BJ (cell line): ENCODE results near the gene ZDHHC18. TPM values are rescaled to one million over a fixed set of nuclear protein-coding genes. Genes with fewer than 3 reads are reported as not detected.
"Not testable (repeated sequence)": the region's sequence is repeated elsewhere in the genome, so short reads cannot be mapped to it uniquely, and the experiment has no call there.

Source experiments
- CTCF ChIA-PET: fragments of 350-600 bp; formaldehyde crosslinking; extraction: SDS; loops from one replicate; lab custom pipeline; 2021; ENCODE audit warnings: antibody characterized with exemption, inconsistent platforms; lab: Yijun Ruan, JAX
- POLR2A ChIA-PET: fragments of 300-600 bp; sonication (Branson Sonifier 250); formaldehyde crosslinking; extraction: SDS; loops from one replicate; lab custom pipeline; 2021; ENCODE audit warnings: antibody characterized with exemption; lab: Charles Lee
- DNase-seq: peaks from one replicate; pipeline ENCODE4 v3.0.0-alpha.2; 2011; ENCODE audit warnings: low read depth
- H3K27me3 ChIP-seq: 2 replicates; pipeline ENCODE4 v1.6.0; 2011; ENCODE audit warnings: low read length; ENCODE audit not compliant: control insufficient read depth, insufficient read depth
- H3K36me3 ChIP-seq: 2 replicates; pipeline ENCODE4 v1.5.1; 2011; ENCODE audit warnings: low read length; ENCODE audit not compliant: control insufficient read depth, insufficient read depth
- H3K4me3 ChIP-seq: 2 replicates; pipeline ENCODE4 v1.5.1; 2011; ENCODE audit warnings: low read depth, mild to moderate bottlenecking, control low read depth, low read length
- CTCF ChIP-seq: IDR thresholded peaks from 2 replicates; pipeline ENCODE4 v1.5.1; 2011; ENCODE audit warnings: low read depth, mild to moderate bottlenecking, control low read depth, inconsistent platforms, low read length, moderate library complexity; ENCODE audit not compliant: insufficient read depth
- polyA plus RNA-seq: library from polyadenylated mRNA; depleted of rRNA; stranded (reverse); fragments of >200 nt; gene quantifications from 2 replicates; pipeline ENCODE4 v1.2.3, GENCODE V29; 2011

Gene ZDHHC18
- polyA plus RNA-seq, 1 experiment = 42.1 TPM

DNA sequence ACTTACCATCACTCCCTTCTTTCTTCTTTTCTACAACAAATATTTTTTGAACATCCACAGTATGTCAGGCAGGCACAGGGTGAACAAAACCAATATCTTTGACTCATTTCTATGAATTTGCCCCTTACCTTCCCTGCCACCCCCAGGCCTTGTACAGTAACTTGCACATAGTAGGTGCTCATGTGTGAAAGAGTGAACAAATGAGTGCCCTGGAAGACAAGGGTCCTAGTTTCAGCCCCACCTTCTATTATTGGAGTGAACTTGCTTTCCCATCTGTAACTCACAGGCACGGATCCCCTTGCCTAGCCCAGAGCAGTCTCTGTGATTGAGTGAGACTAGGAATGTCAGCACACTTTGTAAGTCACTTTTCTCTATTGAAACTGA lies 12.8 kb downstream of the ZDHHC18 start:
- no peak overlapping the region for H3K4me3 ChIP-seq
- peaks cover 17% of the 10 kb centered on the region for H3K36me3 ChIP-seq
- DNase-seq = no peak
- H3K27me3 ChIP-seq = no peaks in the 10 kb centered on the region
- CTCF ChIA-PET = interaction anchor here (1.3 kb wide), 1 partner anchor 47 kb away, joined by 4 read pairs; no protein-coding TSS in a partner anchor
- POLR2A ChIA-PET = no interaction called here
- no peak for TF ChIP-seq CTCF

- Histone ChIP-seq H3K27me3 (no peaks in the 10 kb centered on the region), H3K4me3 (no peak overlapping the region), H3K36me3 (peaks cover 17% of the 10 kb centered on the region)
- POLR2A ChIA-PET = no interaction called here
- no peak for TF ChIP-seq CTCF
- DNase-seq = no peak
- CTCF ChIA-PET = interaction anchor here (1.1 to 1.3 kb wide), 2 partner anchors 14 to 47 kb away, joined by 3 to 4 read pairs; partner anchors contain the start of gene ZDHHC18
Measured at GRCh38 chr1:26839779-26840178, 13.3 kb downstream of the ZDHHC18 start.

DNA sequence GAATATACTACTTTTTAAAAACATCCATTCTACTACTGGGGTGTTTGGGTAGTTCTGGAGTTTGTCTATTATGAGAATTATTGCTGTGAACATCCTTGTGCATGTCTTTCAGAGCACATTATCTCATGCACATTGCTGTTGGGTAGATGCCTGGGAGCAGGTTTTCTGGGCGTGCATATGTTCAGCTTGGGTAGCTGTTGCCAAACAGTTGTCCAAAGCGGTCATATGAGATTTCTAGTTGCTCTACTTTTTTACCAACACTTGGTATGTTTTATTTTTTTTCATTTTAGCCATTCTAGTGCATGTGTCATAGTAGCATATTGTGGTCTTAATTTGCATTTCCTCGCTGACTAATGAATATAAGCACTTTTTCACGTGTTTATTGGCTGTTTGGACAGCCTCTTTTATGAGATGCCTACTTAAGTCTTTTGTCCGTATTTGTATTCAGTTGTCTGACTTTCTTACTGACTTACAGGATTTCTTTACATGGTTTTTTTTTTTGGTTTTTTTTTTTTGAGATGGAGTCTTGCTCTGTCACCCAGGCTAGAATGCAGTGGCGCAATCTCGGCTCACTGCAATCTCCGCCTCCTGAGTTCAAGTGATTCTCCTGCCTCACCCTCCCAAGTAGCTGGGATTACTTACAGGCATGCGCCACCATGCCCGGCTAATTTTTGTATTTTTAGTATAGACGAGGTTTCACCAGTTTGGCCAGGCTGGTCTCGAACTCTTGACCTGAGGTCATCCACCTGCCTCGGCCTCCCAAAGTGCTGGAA lies 18.1 kb downstream of the ZDHHC18 start:
- ChIA-PET POLR2A (no interaction called here), CTCF (interaction anchor here (0.9 kb wide), 1 partner anchor 19 kb away, joined by 4 read pairs; the partner anchor contains the start of gene ZDHHC18)
- no peak for DNase-seq
- H3K36me3 ChIP-seq = peaks cover 11% of the 10 kb centered on the region
- TF ChIP-seq CTCF = no peak
- H3K4me3 ChIP-seq = no peak overlapping the region
- no peaks in the 10 kb centered on the region for H3K27me3 ChIP-seq

DNA sequence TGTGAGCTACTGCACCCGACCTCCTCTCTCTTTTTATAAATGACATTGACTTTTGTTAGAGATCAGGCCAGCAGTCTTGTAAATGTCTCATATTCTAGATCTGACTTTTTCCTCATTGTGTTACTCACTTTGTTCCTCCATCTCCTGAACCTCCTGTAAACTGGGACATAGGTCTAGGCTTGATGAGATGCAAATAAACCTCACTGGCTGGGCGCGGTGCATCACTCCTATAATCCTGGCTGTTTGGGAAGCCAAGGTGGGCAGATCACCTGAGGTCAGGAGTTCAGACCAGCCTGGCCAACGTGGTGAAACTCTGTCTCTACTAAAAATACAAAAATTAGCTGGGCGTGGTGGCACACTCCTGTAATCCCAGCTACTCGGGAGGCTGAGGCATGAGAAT lies 21.3 kb downstream of the ZDHHC18 start:
- peaks cover 24% of the 10 kb centered on the region for H3K36me3 ChIP-seq
- POLR2A ChIA-PET = not testable (repeated sequence)
- CTCF ChIA-PET = interaction anchor here (0.6 to 2.7 kb wide), 6 partner anchors 11 to 359 kb away, joined by 3 to 13 read pairs (median 3); no protein-coding TSS in a partner anchor

DNA sequence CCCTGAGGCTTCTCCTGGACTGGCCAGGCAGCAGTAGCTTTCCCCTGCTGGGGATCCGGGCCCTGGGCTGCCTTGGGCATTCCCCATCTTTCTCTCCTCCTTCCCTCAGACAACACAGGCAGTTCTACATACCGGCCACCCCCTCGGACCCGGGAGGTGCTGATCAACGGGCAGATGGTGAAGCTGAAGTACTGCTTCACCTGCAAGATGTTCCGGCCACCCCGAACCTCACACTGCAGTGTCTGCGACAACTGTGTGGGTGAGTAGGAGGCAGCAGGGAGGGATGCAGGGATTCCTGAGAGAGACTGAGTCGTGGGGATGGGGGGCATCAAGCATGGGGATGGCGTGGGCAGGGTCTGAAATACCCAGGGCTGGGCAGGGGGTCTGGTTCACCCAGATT lies 22.0 kb downstream of the ZDHHC18 start:
- no peak for TF ChIP-seq CTCF
- H3K27me3 ChIP-seq = no peaks in the 10 kb centered on the region
- DNase-seq = no peak
- ChIA-PET POLR2A (no interaction called here), CTCF (interaction anchor here (1.0 to 2.7 kb wide), 8 partner anchors 10 to 249 kb away, joined by 3 to 13 read pairs (median 4); no protein-coding TSS in a partner anchor)
- peaks cover 24% of the 10 kb centered on the region for H3K36me3 ChIP-seq
- H3K4me3 ChIP-seq = no peak overlapping the region

More for the DNA sequence above, 21.3 kb downstream of the ZDHHC18 start:
- H3K4me3 ChIP-seq, H3K27me3 ChIP-seq, DNase-seq: not testable (repeated sequence)
